Mucosa of descending colon (tissue), 3 donors: ENCODE data around the gene SPR. TPM values are rescaled to one million over a fixed set of nuclear protein-coding genes. Genes with fewer than 3 reads are reported as not detected.

Experiments used
- ATAC-seq: fragments of 200-7000 bp; cut with Tn5 transposase; one replicate; pipeline ENCODE4 v1.9.1; 2020; ENCODE audit warnings: mild to moderate bottlenecking, moderate library complexity
- DNase-seq, 3 donors: peaks; one replicate each; pipeline ENCODE4 v3.0.0-alpha.2; 2020
- H3K36me3 ChIP-seq: fragments of 200-600 bp; one replicate; pipeline ENCODE4 v1.8.0; 2021; ENCODE audit warnings: low read depth, mild to moderate bottlenecking
- H3K4me1 ChIP-seq: fragments of 200-600 bp; one replicate; pipeline ENCODE4 v1.8.0; 2021; ENCODE audit warnings: low read depth, mild to moderate bottlenecking
- H3K4me3 ChIP-seq: fragments of 200-600 bp; one replicate; pipeline ENCODE4 v1.8.0; 2021; ENCODE audit warnings: mild to moderate bottlenecking
- H3K9me3 ChIP-seq: fragments of 200-600 bp; one replicate; pipeline ENCODE4 v1.8.0; 2021; ENCODE audit warnings: mild to moderate bottlenecking
- CTCF ChIP-seq: fragments of 200-600 bp; IDR thresholded peaks from one replicate; pipeline ENCODE4 v1.8.0; 2022; ENCODE audit warnings: antibody characterized with exemption, mild to moderate bottlenecking
- intact Hi-C, 2 donors: fragments of 100-400 bp; cut with DNase I in 1 of 2; cut with micrococcal nuclease in 1 of 2; formaldehyde crosslinking; loops; one replicate each; pipeline versions ENCODE4 v1.11.0 to v1.11.1; 2022; cut with DNase I, micrococcal nuclease
- total RNA-seq, 3 donors: library from RNA; stranded (reverse); fragmentation: NEBNext Ultra II Directional in 2 of 3; extraction: Animal tissue kit (Norgen Biotek cat#: 25700) in 2 of 3; gene quantifications; one replicate each; pipeline versions ENCODE4 v1.2.1 to v1.2.4, GENCODE V29; 2021 to 2023
- donor health status: DM: no; HTN: no; CAD: no; lungs with moderate emphysema.
- donor health status: DM: no; HTN: no; CAD: no.
- donor health status: DM: no; HTN: yes; CAD: no.

SPR gene
- total RNA-seq, 3 donors from 2014 or later, result 53.7 to 91.0 (median 60.9) TPM

GRCh38 chr2:72895759-72896281 lies 8.6 kb downstream of the SPR start:
- no peak for TF ChIP-seq CTCF
- Histone ChIP-seq H3K9me3 (no peaks in the 10 kb centered on the region), H3K4me3 (no peak overlapping the region), H3K36me3 (no peaks in the 10 kb centered on the region), H3K4me1 (peaks cover 11% of the 10 kb centered on the region)
- ATAC-seq, result peak; percentile 91
- intact Hi-C loops, result loop anchor here (10.0 kb wide), 2 partner anchors 189 to 279 kb away; no protein-coding TSS in a partner anchor
- DNase-seq, result peak; percentile 79 to 82 (median 81)

- no peak for DNase-seq
- Histone ChIP-seq H3K4me1 (peaks cover 11% of the 10 kb centered on the region), H3K9me3 (no peaks in the 10 kb centered on the region), H3K36me3 (no peaks in the 10 kb centered on the region), H3K4me3 (no peak overlapping the region)
- no peak for TF ChIP-seq CTCF
- intact Hi-C loops, result loop anchor here (10.0 kb wide), 2 partner anchors 188 to 278 kb away; no protein-coding TSS in a partner anchor
- ATAC-seq, result no peak
Observed at GRCh38 chr2:72896446-72896845, 9.2 kb downstream of the SPR start.

- TF ChIP-seq CTCF, result no peak
- Histone ChIP-seq H3K36me3 (no peaks in the 10 kb centered on the region), H3K4me3 (no peak overlapping the region), H3K9me3 (no peaks in the 10 kb centered on the region), H3K4me1 (peaks cover 11% of the 10 kb centered on the region)
- DNase-seq, result no peak
- ATAC-seq, result no peak
- intact Hi-C loops, result loop anchor here (10.0 kb wide), 2 partner anchors 187 to 277 kb away; no protein-coding TSS in a partner anchor
Observed at GRCh38 chr2:72897785-72898584, 10.8 kb downstream of the SPR start.

GRCh38 chr2:72898585-72898906 lies 11.3 kb downstream of the SPR start:
- Histone ChIP-seq H3K9me3 (no peaks in the 10 kb centered on the region), H3K4me3 (no peak overlapping the region), H3K36me3 (no peaks in the 10 kb centered on the region), H3K4me1 (peaks cover 11% of the 10 kb centered on the region)
- no peak for TF ChIP-seq CTCF
- no peak for ATAC-seq
- no peak for DNase-seq
- intact Hi-C loops, result loop anchor here (10.0 kb wide), 2 partner anchors 186 to 276 kb away; no protein-coding TSS in a partner anchor

- Histone ChIP-seq H3K4me3 (no peak overlapping the region), H3K9me3 (no peaks in the 10 kb centered on the region), H3K4me1 (peaks cover 7% of the 10 kb centered on the region), H3K36me3 (no peaks in the 10 kb centered on the region)
- ATAC-seq, result no peak
- intact Hi-C loops, result no loop called here
- DNase-seq, result no peak
- no peak for TF ChIP-seq CTCF
Observed at GRCh38 chr2:72900191-72900825, 13.1 kb downstream of the SPR start.
